GM12878 (cell line): ENCODE results near the gene HDX. TPM values are rescaled to one million over a fixed set of nuclear protein-coding genes. Genes with fewer than 3 reads are reported as not detected.

ENCODE experiments used
- ATAC-seq: fragments of 200-7000 bp; cut with Tn5 transposase; 3 replicates; pipeline ENCODE4 v1.9.1; 2020; ENCODE audit warnings: mild to moderate bottlenecking, moderate library complexity
- BruUV-seq: library from RNA; stranded (reverse); fragments of 400-500 nt; replicated peaks from 2 replicates; lab custom pipeline; 2021; lab: Mats Ljungman, UMichigan
- CTCF ChIA-PET: fragments of 300-600 bp; sonication (Branson Sonifier 250); formaldehyde crosslinking; extraction: SDS; loops from one replicate; lab custom pipeline; 2021; ENCODE audit warnings: inconsistent platforms; lab: Yijun Ruan, JAX
- POLR2A ChIA-PET: fragments of 350-600 bp; formaldehyde crosslinking; extraction: SDS; loops from one replicate; lab custom pipeline; 2021; ENCODE audit warnings: inconsistent platforms; lab: Charles Lee
- RAD21 ChIA-PET: fragments of 300-600 bp; sonication (Branson Sonifier 250); formaldehyde crosslinking; loops from one replicate; lab custom pipeline; 2023; ENCODE audit warnings: antibody characterized with exemption; ENCODE audit not compliant: unreplicated experiment; lab: Charles Lee
- SMC1A ChIA-PET: fragments of 300-600 bp; sonication (Branson Sonifier 250); formaldehyde crosslinking; loops from one replicate; lab custom pipeline; 2023; ENCODE audit not compliant: unreplicated experiment, uncharacterized antibody; lab: Charles Lee
- DNase-seq: peaks from one replicate; pipeline ENCODE4 v3.0.0-alpha.2; 2011; ENCODE audit warnings: low read depth, low spot score
- FAIRE-seq: peaks from 3 replicates; lab custom pipeline; 2011; peaks lifted over from hg19 to GRCh38; lab: Jason Lieb, UNC
- H2AFZ ChIP-seq: 2 replicates; pipeline ENCODE4 v1.6.0; 2011; ENCODE audit warnings: low read depth, low read length, control low read depth; ENCODE audit not compliant: control insufficient read depth
- H3K27ac ChIP-seq: 2 replicates; pipeline ENCODE4 v1.5.1; 2011; ENCODE audit warnings: control low read depth; ENCODE audit not compliant: control insufficient read depth, insufficient read depth
- H3K27me3 ChIP-seq, 2 experiments: replicated peaks in 1 of 2; 2 replicates each; pipeline versions ENCODE4 v1.6.0 to v1.6.1; 2011; ENCODE audit warnings: low read length in 1 of 2; ENCODE audit not compliant: control insufficient read depth in 2 of 2, insufficient read depth in 2 of 2
- H3K36me3 ChIP-seq, 2 experiments: 2 replicates each; pipeline ENCODE4 v1.5.1; 2011; ENCODE audit warnings: low read length in 1 of 2; ENCODE audit not compliant: control insufficient read depth in 2 of 2, insufficient read depth in 2 of 2
- H3K4me1 ChIP-seq: 2 replicates; pipeline ENCODE4 v1.6.1; 2011; ENCODE audit warnings: mild to moderate bottlenecking, low read length, moderate library complexity, mixed read lengths; ENCODE audit not compliant: control insufficient read depth, insufficient read depth
- H3K4me2 ChIP-seq: 2 replicates; pipeline ENCODE4 v1.6.0; 2011; ENCODE audit warnings: control low read depth; ENCODE audit not compliant: control insufficient read depth, insufficient read depth
- H3K4me3 ChIP-seq: fragments of 200-600 bp; sonication (generic); 2 replicates; pipeline ENCODE4 v1.5.1; 2016
- H3K79me2 ChIP-seq: 2 replicates; pipeline ENCODE4 v1.6.0; 2011; ENCODE audit warnings: low read length; ENCODE audit not compliant: control insufficient read depth, insufficient read depth
- H3K9ac ChIP-seq: 2 replicates; pipeline ENCODE4 v1.8.0; 2011; ENCODE audit warnings: low read length, control low read depth, mixed read lengths; ENCODE audit not compliant: control insufficient read depth, insufficient read depth
- H3K9me3 ChIP-seq: replicated peaks from 3 replicates; pipeline ENCODE4 v1.5.1; 2011; ENCODE audit warnings: mild to moderate bottlenecking, low read length; ENCODE audit not compliant: control insufficient read depth, insufficient read depth
- H4K20me1 ChIP-seq: 2 replicates; pipeline ENCODE4 v1.6.0; 2011; ENCODE audit not compliant: control insufficient read depth, insufficient read depth
- CBX5 ChIP-seq: sonication (generic); IDR thresholded peaks from 2 replicates; pipeline ENCODE4 v1.6.1; 2016; ENCODE audit warnings: low read depth, moderate library complexity, mild to moderate bottlenecking, inconsistent platforms
- DPF2 ChIP-seq: fragments of 450-650 bp; IDR thresholded peaks from 2 replicates; pipeline ENCODE4 v1.6.1; 2017; ENCODE audit warnings: mild to moderate bottlenecking
- GABPA ChIP-seq: IDR thresholded peaks from 2 replicates; pipeline ENCODE4 v1.6.1; 2014; ENCODE audit warnings: antibody characterized with exemption, low read depth, mild to moderate bottlenecking, inconsistent platforms
- MYC ChIP-seq: IDR thresholded peaks from 2 replicates; pipeline ENCODE4 v1.6.1; 2011; ENCODE audit warnings: mild to moderate bottlenecking, low read length, moderate library complexity, inconsistent platforms; ENCODE audit not compliant: insufficient read depth, insufficient replicate concordance, insufficient read length, severe bottlenecking
- NFIC ChIP-seq: IDR thresholded peaks from 2 replicates; pipeline ENCODE4 v1.6.1; 2012; ENCODE audit warnings: low read depth, mild to moderate bottlenecking, inconsistent platforms, low read length, moderate library complexity
- NFYB ChIP-seq: IDR thresholded peaks from 2 replicates; pipeline ENCODE4 v1.6.1; 2011; ENCODE audit warnings: low read depth, mild to moderate bottlenecking, low read length, improper control_type of control experiment, moderate library complexity; ENCODE audit not compliant: insufficient read depth
- NRF1 ChIP-seq: conservative IDR thresholded peaks from 2 replicates; pipeline ENCODE4 v1.6.1; 2011; ENCODE audit warnings: mild to moderate bottlenecking, low read depth, low read length, improper control_type of control experiment
- SPI1 ChIP-seq: IDR thresholded peaks from 2 replicates; pipeline ENCODE4 v1.6.1; 2011; ENCODE audit warnings: low read depth, mild to moderate bottlenecking, low read length, moderate library complexity, borderline replicate concordance; ENCODE audit not compliant: insufficient read depth
- STAT1 ChIP-seq: fragments of 450-650 bp; conservative IDR thresholded peaks from 2 replicates; pipeline ENCODE4 v1.6.1; 2014; ENCODE audit warnings: antibody characterized with exemption, mild to moderate bottlenecking
- STAT3 ChIP-seq: IDR thresholded peaks from 2 replicates; pipeline ENCODE4 v1.6.1; 2011; ENCODE audit warnings: low read depth, low read length, improper control_type of control experiment
- TARDBP ChIP-seq: IDR thresholded peaks from 2 replicates; pipeline ENCODE4 v1.6.1; 2016; ENCODE audit warnings: borderline replicate concordance
- ZNF622 ChIP-seq: fragments of 450-650 bp; IDR thresholded peaks from 2 replicates; pipeline ENCODE4 v1.6.1; 2017; ENCODE audit warnings: mild to moderate bottlenecking, inconsistent platforms
- ZZZ3 ChIP-seq: IDR thresholded peaks from 2 replicates; pipeline ENCODE4 v1.6.1; 2011; ENCODE audit warnings: low read depth; ENCODE audit not compliant: control insufficient read depth, insufficient read length
- WGBS: methylation state at CpG from one replicate; pipeline ENCODE4 v1.1.6; 2016; ENCODE audit warnings: low lambda C conversion rate; ENCODE audit not compliant: insufficient replicate concordance, insufficient coverage; ENCODE audit errors: missing lambda C conversion rate; 5-methylcytosine and 5-hydroxymethylcytosine counted together
- in situ Hi-C: fragments of 300-500 bp; cut with MboI; formaldehyde crosslinking; loops from 9 replicates; pipeline ENCODE4 v1.14.3; 2018; ENCODE audit warnings: mixed read lengths
- intact Hi-C: fragments of 100-400 bp; cut with micrococcal nuclease; formaldehyde crosslinking; loops from one replicate; pipeline ENCODE4 v1.14.2; 2022; ENCODE audit not compliant: unreplicated experiment
- polyA plus RNA-seq, 11 experiments: library from polyadenylated mRNA; depleted of rRNA in 4 of 11; unstranded in 6 of 11; stranded (reverse) in 5 of 11; fragments of >200 nt; fragmentation: Nextera tagmentation in 4 of 11; fragmentation: Illumina TruSeq in 1 of 11; extraction: Ambion mirVana in 4 of 11; extraction: Trizol in 1 of 11; gene quantifications; 1 replicate in 1 of 11; 2 replicates in 10 of 11; pipeline versions ENCODE4 v1.2.1 to v1.2.3, GENCODE V29; 2011 to 2016; ENCODE audit warnings: inconsistent platforms in 2 of 11, missing spikeins in 2 of 11, low read depth in 1 of 11
- total RNA-seq, 4 experiments: library from RNA; depleted of rRNA in 3 of 4; stranded (reverse); fragments of >200 nt in 3 of 4; fragmentation: Illumina TruSeq in 1 of 4; extraction: Trizol in 1 of 4; gene quantifications; 2 replicates each; pipeline versions ENCODE4 v1.2.1 to v1.2.3, GENCODE V29; 2013 to 2021
- TF ChIP-seq, protein P1 (sequence below): fragments of 450-650 bp; IDR thresholded peaks from 2 replicates; pipeline ENCODE4 v1.6.1; 2017; ENCODE audit warnings: mild to moderate bottlenecking, moderate library complexity
- TF ChIP-seq, protein P2 (sequence below): IDR thresholded peaks from 2 replicates; pipeline ENCODE4 v1.6.1; 2012; ENCODE audit warnings: mild to moderate bottlenecking, low read depth, low read length
- TF ChIP-seq, protein P3 (sequence below): IDR thresholded peaks from 2 replicates; pipeline ENCODE4 v1.6.1; 2011; ENCODE audit warnings: low read depth, low read length, improper control_type of control experiment, borderline replicate concordance

HDX gene
- total and polyA plus RNA-seq, 10 of the 15 experiments (the other 5 are each of a cell fraction or from before 2014, with no cell fraction given) = 2.9 to 8.6 (median 6.3) TPM; not detected in 1

DNA sequence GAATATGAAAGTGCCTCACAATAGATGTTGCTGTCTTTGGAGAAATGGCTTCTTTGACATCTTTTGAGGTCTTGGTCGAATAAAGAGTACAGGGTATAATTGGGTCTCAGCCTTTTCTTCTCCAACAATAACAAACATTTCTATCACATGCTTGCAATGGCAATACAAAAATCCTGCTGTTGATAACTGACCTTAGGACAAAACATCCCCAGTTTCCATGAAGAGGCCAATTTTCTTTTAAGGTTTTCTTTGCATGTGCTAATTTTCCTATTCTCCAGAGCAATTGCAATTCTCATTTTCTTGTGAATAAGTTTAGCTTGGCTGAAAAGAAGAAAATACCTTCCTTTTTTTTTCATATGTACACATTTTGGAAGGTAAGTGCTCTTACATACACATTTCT, 183.6 kb downstream of the HDX start:
- ATAC-seq (no peak), FAIRE-seq (no peak), DNase-seq (no peak)
- Histone ChIP-seq H3K79me2 (no peaks in the 10 kb centered on the region), H3K4me1 (no peaks in the 10 kb centered on the region), H3K4me3 (no peak overlapping the region), H3K36me3 (no peaks in the 10 kb centered on the region), H3K9me3 (no peaks in the 10 kb centered on the region), H3K4me2 (no peak overlapping the region), H3K9ac (no peak overlapping the region), H3K27me3 (no peaks in the 10 kb centered on the region), H2AFZ (no peak overlapping the region), H3K27ac (no peak overlapping the region), H4K20me1 (no peaks in the 10 kb centered on the region)
- POLR2A ChIA-PET = no interaction called here
- 17% methylated on average over 1 of the region's 1 CpG for WGBS
- no TSS peak for BruUV-seq
- RAD21 ChIA-PET = no interaction called here
- CTCF ChIA-PET = no interaction called here
- in situ Hi-C loops = no loop called here
- SMC1A ChIA-PET = no interaction called here
- intact Hi-C loops = no loop called here
- TF ChIP-seq STAT3 (no peak), ZNF622 (no peak), NFYB (no peak), CBX5 (no peak), NFIC (no peak), DPF2 (no peak), GABPA (no peak), MYC (no peak), SPI1 (no peak), TARDBP (no peak), NRF1 (no peak), ZZZ3 (no peak), STAT1 (no peak)
- TF ChIP-seq, protein P1, sequence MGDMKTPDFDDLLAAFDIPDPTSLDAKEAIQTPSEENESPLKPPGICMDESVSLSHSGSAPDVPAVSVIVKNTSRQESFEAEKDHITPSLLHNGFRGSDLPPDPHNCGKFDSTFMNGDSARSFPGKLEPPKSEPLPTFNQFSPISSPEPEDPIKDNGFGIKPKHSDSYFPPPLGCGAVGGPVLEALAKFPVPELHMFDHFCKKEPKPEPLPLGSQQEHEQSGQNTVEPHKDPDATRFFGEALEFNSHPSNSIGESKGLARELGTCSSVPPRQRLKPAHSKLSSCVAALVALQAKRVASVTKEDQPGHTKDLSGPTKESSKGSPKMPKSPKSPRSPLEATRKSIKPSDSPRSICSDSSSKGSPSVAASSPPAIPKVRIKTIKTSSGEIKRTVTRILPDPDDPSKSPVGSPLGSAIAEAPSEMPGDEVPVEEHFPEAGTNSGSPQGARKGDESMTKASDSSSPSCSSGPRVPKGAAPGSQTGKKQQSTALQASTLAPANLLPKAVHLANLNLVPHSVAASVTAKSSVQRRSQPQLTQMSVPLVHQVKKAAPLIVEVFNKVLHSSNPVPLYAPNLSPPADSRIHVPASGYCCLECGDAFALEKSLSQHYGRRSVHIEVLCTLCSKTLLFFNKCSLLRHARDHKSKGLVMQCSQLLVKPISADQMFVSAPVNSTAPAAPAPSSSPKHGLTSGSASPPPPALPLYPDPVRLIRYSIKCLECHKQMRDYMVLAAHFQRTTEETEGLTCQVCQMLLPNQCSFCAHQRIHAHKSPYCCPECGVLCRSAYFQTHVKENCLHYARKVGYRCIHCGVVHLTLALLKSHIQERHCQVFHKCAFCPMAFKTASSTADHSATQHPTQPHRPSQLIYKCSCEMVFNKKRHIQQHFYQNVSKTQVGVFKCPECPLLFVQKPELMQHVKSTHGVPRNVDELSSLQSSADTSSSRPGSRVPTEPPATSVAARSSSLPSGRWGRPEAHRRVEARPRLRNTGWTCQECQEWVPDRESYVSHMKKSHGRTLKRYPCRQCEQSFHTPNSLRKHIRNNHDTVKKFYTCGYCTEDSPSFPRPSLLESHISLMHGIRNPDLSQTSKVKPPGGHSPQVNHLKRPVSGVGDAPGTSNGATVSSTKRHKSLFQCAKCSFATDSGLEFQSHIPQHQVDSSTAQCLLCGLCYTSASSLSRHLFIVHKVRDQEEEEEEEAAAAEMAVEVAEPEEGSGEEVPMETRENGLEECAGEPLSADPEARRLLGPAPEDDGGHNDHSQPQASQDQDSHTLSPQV = no peak
- TF ChIP-seq, protein P2, sequence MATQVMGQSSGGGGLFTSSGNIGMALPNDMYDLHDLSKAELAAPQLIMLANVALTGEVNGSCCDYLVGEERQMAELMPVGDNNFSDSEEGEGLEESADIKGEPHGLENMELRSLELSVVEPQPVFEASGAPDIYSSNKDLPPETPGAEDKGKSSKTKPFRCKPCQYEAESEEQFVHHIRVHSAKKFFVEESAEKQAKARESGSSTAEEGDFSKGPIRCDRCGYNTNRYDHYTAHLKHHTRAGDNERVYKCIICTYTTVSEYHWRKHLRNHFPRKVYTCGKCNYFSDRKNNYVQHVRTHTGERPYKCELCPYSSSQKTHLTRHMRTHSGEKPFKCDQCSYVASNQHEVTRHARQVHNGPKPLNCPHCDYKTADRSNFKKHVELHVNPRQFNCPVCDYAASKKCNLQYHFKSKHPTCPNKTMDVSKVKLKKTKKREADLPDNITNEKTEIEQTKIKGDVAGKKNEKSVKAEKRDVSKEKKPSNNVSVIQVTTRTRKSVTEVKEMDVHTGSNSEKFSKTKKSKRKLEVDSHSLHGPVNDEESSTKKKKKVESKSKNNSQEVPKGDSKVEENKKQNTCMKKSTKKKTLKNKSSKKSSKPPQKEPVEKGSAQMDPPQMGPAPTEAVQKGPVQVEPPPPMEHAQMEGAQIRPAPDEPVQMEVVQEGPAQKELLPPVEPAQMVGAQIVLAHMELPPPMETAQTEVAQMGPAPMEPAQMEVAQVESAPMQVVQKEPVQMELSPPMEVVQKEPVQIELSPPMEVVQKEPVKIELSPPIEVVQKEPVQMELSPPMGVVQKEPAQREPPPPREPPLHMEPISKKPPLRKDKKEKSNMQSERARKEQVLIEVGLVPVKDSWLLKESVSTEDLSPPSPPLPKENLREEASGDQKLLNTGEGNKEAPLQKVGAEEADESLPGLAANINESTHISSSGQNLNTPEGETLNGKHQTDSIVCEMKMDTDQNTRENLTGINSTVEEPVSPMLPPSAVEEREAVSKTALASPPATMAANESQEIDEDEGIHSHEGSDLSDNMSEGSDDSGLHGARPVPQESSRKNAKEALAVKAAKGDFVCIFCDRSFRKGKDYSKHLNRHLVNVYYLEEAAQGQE = no peak
- TF ChIP-seq, protein P3, sequence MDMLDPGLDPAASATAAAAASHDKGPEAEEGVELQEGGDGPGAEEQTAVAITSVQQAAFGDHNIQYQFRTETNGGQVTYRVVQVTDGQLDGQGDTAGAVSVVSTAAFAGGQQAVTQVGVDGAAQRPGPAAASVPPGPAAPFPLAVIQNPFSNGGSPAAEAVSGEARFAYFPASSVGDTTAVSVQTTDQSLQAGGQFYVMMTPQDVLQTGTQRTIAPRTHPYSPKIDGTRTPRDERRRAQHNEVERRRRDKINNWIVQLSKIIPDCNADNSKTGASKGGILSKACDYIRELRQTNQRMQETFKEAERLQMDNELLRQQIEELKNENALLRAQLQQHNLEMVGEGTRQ = no peak
